ENCODE data around the gene PAPSS2.

DNA sequence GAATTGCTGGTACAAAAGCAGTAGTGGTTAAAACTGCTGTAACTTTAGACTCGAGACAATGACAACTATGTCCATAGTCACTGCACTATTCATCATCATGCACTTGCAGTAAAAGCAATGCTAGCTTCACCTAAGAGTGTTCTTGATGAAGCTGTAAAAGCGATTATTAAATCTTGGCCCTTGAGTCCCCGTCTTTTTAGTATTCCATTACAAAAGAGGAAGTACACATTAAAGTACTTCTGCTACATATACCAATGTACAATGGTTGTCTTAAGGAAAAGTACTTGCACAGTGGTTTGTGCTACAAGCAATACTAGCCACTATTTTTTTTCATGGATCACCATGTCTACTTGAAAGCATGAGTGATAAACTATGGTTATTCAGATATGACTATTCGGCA, 80.0 kb downstream of the PAPSS2 start:
- TF ChIP-seq POLR2A (IDR thresholded peaks at IDR 0.05) (no peak), POLR2AphosphoS5 (IDR thresholded peaks at IDR 0.05) (no peak)
